Esophagus squamous epithelium (tissue), 4 donors: ENCODE data around the gene IL11.

Source experiments
- CTCF ChIP-seq, 6 experiments: fragments of 450-650 bp in 4 of 6; fragments of 200-600 bp in 2 of 6; sonication (generic) in 2 of 6; IDR thresholded peaks; one replicate each; pipeline ENCODE4 v1.5.1; 2016 to 2019; ENCODE audit warnings: antibody characterized with exemption in 6 of 6, mild to moderate bottlenecking in 4 of 6, moderate library complexity in 4 of 6
- POLR2A ChIP-seq, 4 donors: fragments of 450-650 bp; IDR thresholded peaks; one replicate each; pipeline ENCODE4 v1.6.1; 2017; ENCODE audit warnings: antibody characterized with exemption in 4 of 4, mild to moderate bottlenecking in 4 of 4, moderate library complexity in 3 of 4

GRCh38 chr19:55345101-55345817 lies 25.0 kb downstream of the IL11 start:
- TF ChIP-seq POLR2A (IDR thresholded peaks at IDR 0.05) (no peak), CTCF (IDR thresholded peaks at IDR 0.05) (no peak)
